Left lung (tissue), 10 donors: ENCODE measurements around the gene ATG4B. TPM values are rescaled to one million over a fixed set of nuclear protein-coding genes. Genes with fewer than 3 reads are reported as not detected.
A peak's percentile ranks its signal among the peaks of the same experiment; 100 is the strongest.

Experiments
- ATAC-seq: fragments of 200-7000 bp; cut with Tn5 transposase; one replicate; pipeline ENCODE4 v1.9.1; 2020; ENCODE audit warnings: moderate library complexity
- DNase-seq, 4 donors: peaks; one replicate each; pipeline ENCODE4 v3.0.0-alpha.2; 2013 to 2020
- H3K27ac ChIP-seq, 2 donors: fragments of 200-600 bp; sonication (generic) in 1 of 2; one replicate each; pipeline versions ENCODE4 v1.5.0 to v1.8.0; 2020 to 2021
- H3K27me3 ChIP-seq, 2 donors: fragments of 200-600 bp; sonication (generic) in 1 of 2; one replicate each; pipeline versions ENCODE4 v1.5.0 to v1.8.0; 2020 to 2021
- H3K36me3 ChIP-seq, 2 donors: fragments of 200-600 bp; sonication (generic) in 1 of 2; one replicate each; pipeline versions ENCODE4 v1.5.0 to v1.8.0; 2020 to 2021
- H3K4me1 ChIP-seq, 2 donors: fragments of 200-600 bp; one replicate each; pipeline ENCODE4 v1.8.0; 2021
- H3K4me3 ChIP-seq, 2 donors: fragments of 200-600 bp; sonication (generic) in 1 of 2; one replicate each; pipeline versions ENCODE4 v1.5.0 to v1.8.0; 2020 to 2021; ENCODE audit warnings: mild to moderate bottlenecking in 1 of 2
- H3K9me3 ChIP-seq, 2 donors: fragments of 200-600 bp; sonication (generic) in 1 of 2; one replicate each; pipeline versions ENCODE4 v1.5.0 to v1.8.0; 2020 to 2021
- CTCF ChIP-seq, 2 donors: fragments of 200-600 bp; sonication (generic) in 1 of 2; IDR thresholded peaks; one replicate each; pipeline versions ENCODE4 v1.5.0 to v1.8.0; 2021; ENCODE audit warnings: antibody characterized with exemption in 2 of 2
- intact Hi-C, 2 donors: fragments of 100-400 bp; cut with DNase I; formaldehyde crosslinking; loops; one replicate each; pipeline versions ENCODE4 v1.11.2 to v1.14.2; 2022
- polyA plus RNA-seq, 6 donors: library from polyadenylated mRNA; unstranded; fragments of 120-200 nt; gene quantifications; one replicate each; pipeline ENCODE4 v1.2.1, GENCODE V29; 2013; ENCODE audit not compliant: insufficient read length in 6 of 6
- total RNA-seq, 2 donors: library from RNA; stranded (reverse); fragmentation: NEBNext Ultra II Directional; extraction: Animal tissue kit (Norgen Biotek cat#: 25700); gene quantifications; one replicate each; pipeline ENCODE4 v1.2.1, GENCODE V29; 2021
- donor health status: DM: no; HTN: yes; CAD: no.
- donor health status: DM: no; HTN: no; CAD: no.

Gene ATG4B
- total and polyA plus RNA-seq, 8 donors, result 60.5 to 98.3 (median 79.3) TPM

DNA sequence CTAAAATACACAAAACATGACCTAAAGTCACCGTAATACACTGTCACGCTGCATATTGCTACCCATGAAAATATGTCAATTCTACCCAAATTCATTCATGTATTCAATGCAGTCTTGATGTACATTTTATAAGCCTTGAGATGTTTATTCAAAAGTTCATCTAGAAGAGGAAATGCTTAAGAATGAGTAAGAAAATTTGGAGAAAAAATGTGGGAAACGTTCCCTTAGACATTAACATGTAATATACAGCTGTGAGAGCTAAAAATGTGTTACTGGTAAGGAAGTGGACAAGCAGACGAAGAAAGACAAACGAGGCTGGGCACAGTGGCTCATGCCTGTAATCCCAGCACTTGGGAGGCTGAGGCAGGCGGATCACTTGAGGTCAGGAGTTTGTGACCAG is 37.9 kb upstream of the ATG4B start:
- intact Hi-C loops, result no loop called here
- Histone ChIP-seq H3K4me3 (no peak overlapping the region), H3K4me1 (no peaks in the 10 kb centered on the region), H3K36me3 (peaks cover 0 to 97% of the 10 kb centered on the region in 2 donors), H3K9me3 (no peaks in the 10 kb centered on the region), H3K27ac (no peak overlapping the region), H3K27me3 (no peaks in the 10 kb centered on the region)
- no peak for TF ChIP-seq CTCF (IDR thresholded peaks at IDR 0.05)
- DNase-seq (no peak), ATAC-seq (no peak)

- Histone ChIP-seq H3K27me3 (no peaks in the 10 kb centered on the region), H3K4me1 (no peaks in the 10 kb centered on the region), H3K36me3 (peaks cover 0 to 92% of the 10 kb centered on the region in 2 donors), H3K4me3 (no peak overlapping the region), H3K27ac (no peak overlapping the region), H3K9me3 (no peaks in the 10 kb centered on the region)
- no peak for DNase-seq
- intact Hi-C loops, result no loop called here
- no peak for TF ChIP-seq CTCF (IDR thresholded peaks at IDR 0.05)
- no peak for ATAC-seq
Observed at GRCh38 chr2:241601841-241602240, 35.7 kb upstream of the ATG4B start.

DNA sequence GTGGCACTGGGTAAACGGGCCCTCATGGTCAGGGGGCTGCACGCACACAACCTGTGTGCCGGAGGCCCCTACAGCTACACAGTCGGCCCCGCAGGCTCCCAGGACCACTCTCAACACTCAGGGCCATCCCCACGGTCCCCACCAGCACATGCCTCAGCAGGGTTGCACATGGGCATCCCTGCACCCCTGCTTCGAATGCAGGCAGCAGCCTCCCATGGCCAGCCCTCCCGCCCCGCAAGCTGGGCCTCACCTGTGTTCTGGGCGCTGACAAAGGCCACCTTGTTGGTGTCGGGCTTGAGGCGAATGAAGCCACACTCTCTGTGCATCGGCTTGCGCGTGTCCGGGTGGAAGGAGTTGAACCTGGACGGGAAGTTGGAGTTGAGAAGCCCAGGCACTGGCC is 34.8 kb upstream of the ATG4B start:
- Histone ChIP-seq H3K27me3 (no peaks in the 10 kb centered on the region), H3K4me1 (no peaks in the 10 kb centered on the region), H3K4me3 (no peak overlapping the region), H3K9me3 (no peaks in the 10 kb centered on the region), H3K27ac (no peak overlapping the region), H3K36me3 (peaks cover 0 to 83% of the 10 kb centered on the region in 2 donors)
- ATAC-seq (no peak), DNase-seq (peak in 1 of 4 donors; percentile 70)
- no peak for TF ChIP-seq CTCF (IDR thresholded peaks at IDR 0.05)
- intact Hi-C loops, result no loop called here

DNA sequence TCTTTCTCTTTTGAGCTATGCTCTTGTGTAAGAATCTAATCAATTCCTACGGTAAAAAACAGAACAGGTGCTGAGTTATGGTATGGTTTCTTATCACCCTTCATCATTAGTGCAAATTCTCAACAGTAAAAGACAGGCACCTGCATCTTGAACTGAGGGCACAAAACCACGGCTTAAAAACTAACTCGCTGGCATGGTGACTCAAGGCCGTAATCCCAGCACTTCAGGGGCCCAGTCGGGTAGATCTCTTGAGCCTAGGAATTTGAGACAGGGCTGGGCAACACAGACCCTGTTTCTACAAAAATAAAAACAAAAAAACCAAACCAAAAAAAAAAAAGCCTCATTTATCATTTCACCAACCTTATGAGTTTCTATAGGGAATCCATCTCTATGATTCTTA is 33.8 kb upstream of the ATG4B start:
- Histone ChIP-seq H3K27me3 (no peaks in the 10 kb centered on the region), H3K36me3 (peaks cover 0 to 74% of the 10 kb centered on the region in 2 donors), H3K27ac (no peak overlapping the region), H3K9me3 (no peaks in the 10 kb centered on the region), H3K4me1 (no peaks in the 10 kb centered on the region), H3K4me3 (no peak overlapping the region)
- intact Hi-C loops, result no loop called here
- DNase-seq, result no peak
- TF ChIP-seq CTCF (IDR thresholded peaks at IDR 0.05), result no peak
- no peak for ATAC-seq

DNA sequence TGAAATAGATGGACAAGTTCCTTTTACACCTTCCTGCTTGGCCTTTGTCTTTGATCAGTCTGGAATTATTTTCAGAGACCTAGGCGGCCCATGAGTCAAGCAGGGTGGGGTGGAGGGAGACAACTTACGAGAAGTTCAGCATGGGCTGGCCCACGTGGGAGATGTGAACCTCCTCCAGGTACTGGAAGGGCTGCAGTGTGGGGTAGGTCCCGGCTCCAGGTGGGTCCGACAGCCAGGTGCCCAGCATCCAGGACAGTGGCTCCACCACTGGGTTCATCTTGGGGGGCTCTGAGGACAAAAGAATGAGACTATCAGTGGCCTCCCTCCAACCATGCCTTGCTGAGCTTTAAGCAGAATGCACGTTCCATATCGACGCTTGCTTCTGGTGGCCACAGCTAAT is 31.3 kb upstream of the ATG4B start:
- Histone ChIP-seq H3K4me1 (peaks cover 4 to 17% of the 10 kb centered on the region in 2 donors), H3K36me3 (peaks cover 0 to 49% of the 10 kb centered on the region in 2 donors), H3K27me3 (peaks cover 0 to 5% of the 10 kb centered on the region in 2 donors), H3K4me3 (no peak overlapping the region), H3K9me3 (no peaks in the 10 kb centered on the region), H3K27ac (no peak overlapping the region)
- intact Hi-C loops, result no loop called here
- no peak for ATAC-seq
- no peak for TF ChIP-seq CTCF (IDR thresholded peaks at IDR 0.05)
- DNase-seq, result no peak
